ENCODE measurements around the gene PCSK6.

PCSK6 gene

GRCh38 chr15:101505610-101506337, 16.3 kb upstream of the PCSK6 start:
- TF ChIP-seq POLR2AphosphoS5 (IDR thresholded peaks at IDR 0.05; ENCODE audit: low read depth) (no peak), GABPA (IDR thresholded peaks at IDR 0.05; ENCODE audit: low read depth) (no peak), REST (IDR thresholded peaks at IDR 0.05; ENCODE audit: insufficient replicate concordance, low read depth) (no peak), CTCF (IDR thresholded peaks at IDR 0.05; ENCODE audit: insufficient read depth, low read length) (no peak), SPI1 (IDR thresholded peaks at IDR 0.05; ENCODE audit: borderline replicate concordance, low read depth) (no peak)
- H3K27ac ChIP-seq (replicated peaks): no peak overlapping the region
- H3K27me3 ChIP-seq (ENCODE audit: insufficient read depth, poor library complexity, severe bottlenecking): no peaks in the 10 kb centered on the region
- no peak overlapping the region for H3K4me3 ChIP-seq (replicated peaks; ENCODE audit: insufficient read depth, low read length)
- DNase-seq (ENCODE audit: low read depth in 1 of 2, low spot score in 1 of 2): no peak

- no peak for TF ChIP-seq SPI1 (IDR thresholded peaks at IDR 0.05; ENCODE audit: borderline replicate concordance, low read depth)
- TF ChIP-seq GABPA (IDR thresholded peaks at IDR 0.05; ENCODE audit: low read depth): no peak
- TF ChIP-seq CTCF (IDR thresholded peaks at IDR 0.05; ENCODE audit: insufficient read depth, low read length): no peak
- no peak for TF ChIP-seq POLR2AphosphoS5 (IDR thresholded peaks at IDR 0.05; ENCODE audit: low read depth)
- no peak for TF ChIP-seq REST (IDR thresholded peaks at IDR 0.05; ENCODE audit: insufficient replicate concordance, low read depth)
- H3K27me3 ChIP-seq (ENCODE audit: insufficient read depth, poor library complexity, severe bottlenecking): no peaks in the 10 kb centered on the region
- no peak for DNase-seq (ENCODE audit: low read depth in 1 of 2, low spot score in 1 of 2)
- no peak overlapping the region for H3K4me3 ChIP-seq (replicated peaks; ENCODE audit: insufficient read depth, low read length)
- no peak overlapping the region for H3K27ac ChIP-seq (replicated peaks)
Measured at GRCh38 chr15:101504866-101505609, 15.5 kb upstream of the PCSK6 start.

- no peak overlapping the region for H3K27ac ChIP-seq (replicated peaks)
- TF ChIP-seq GABPA (IDR thresholded peaks at IDR 0.05; ENCODE audit: low read depth): no peak
- no peak for TF ChIP-seq CTCF (IDR thresholded peaks at IDR 0.05; ENCODE audit: insufficient read depth, low read length)
- TF ChIP-seq REST (IDR thresholded peaks at IDR 0.05; ENCODE audit: insufficient replicate concordance, low read depth): no peak
- TF ChIP-seq POLR2AphosphoS5 (IDR thresholded peaks at IDR 0.05; ENCODE audit: low read depth): no peak
- H3K27me3 ChIP-seq (ENCODE audit: insufficient read depth, poor library complexity, severe bottlenecking): no peaks in the 10 kb centered on the region
- no peak for DNase-seq (ENCODE audit: low read depth in 1 of 2, low spot score in 1 of 2)
- no peak overlapping the region for H3K4me3 ChIP-seq (replicated peaks; ENCODE audit: insufficient read depth, low read length)
Measured at GRCh38 chr15:101504373-101504772, 14.9 kb upstream of the PCSK6 start.

Measured in HL-60 (cell line).